ENCODE data around the gene LIPC. TPM values are rescaled to one million over a fixed set of nuclear protein-coding genes. Genes with fewer than 3 reads are reported as not detected.

Gene LIPC
- total and polyA plus RNA-seq, 2 experiments from 2014 or later, result 0.43 to 0.63 TPM

GRCh38 chr15:58616171-58616570, 184.4 kb downstream of the LIPC start:
- Histone ChIP-seq H3K27ac (no peak overlapping the region), H4K20me1 (ENCODE audit: insufficient read depth) (no peaks in the 10 kb centered on the region), H3K4me2 (ENCODE audit: unreplicated experiment) (no peak overlapping the region), H3K9ac (no peak overlapping the region), H2AFZ (no peak overlapping the region), H3K79me2 (ENCODE audit: insufficient read depth) (peaks cover 76% of the 10 kb centered on the region), H3K9me2 (ENCODE audit: insufficient read depth) (no peaks in the 10 kb centered on the region), H3K9me3 (ENCODE audit: low read depth) (no peaks in the 10 kb centered on the region), H3K27me3 (replicated peaks; ENCODE audit: insufficient read depth) (no peaks in the 10 kb centered on the region), H3F3A (ENCODE audit: insufficient read depth) (peaks cover 12% of the 10 kb centered on the region; the same call in 1 of the 2 replicates), H3K4me1 (ENCODE audit: insufficient read depth) (no peaks in the 10 kb centered on the region), H3K36me3 (ENCODE audit: low read depth) (peaks cover 41% of the 10 kb centered on the region), H3K4me3 (no peak overlapping the region)
- WGBS, 2 experiments (ENCODE audit: low coverage in 1 of 2, low lambda C conversion rate in 2 of 2, missing lambda C conversion rate in 2 of 2), result 61 to 76% methylated on average over 1 of the region's 1 CpG
- in situ Hi-C loops (cut with MboI), result no loop called here
- no peak for DNase-seq
- TF ChIP-seq EZH2 (IDR thresholded peaks at IDR 0.05; ENCODE audit: insufficient read depth, poor library complexity, severe bottlenecking), result no peak
- TF ChIP-seq EZH2phosphoT487 (IDR thresholded peaks at IDR 0.05; ENCODE audit: insufficient read depth, low read depth), result no peak

Small RNA genes within 50 kb of the gene (small RNA-seq; reads per million reads assigned to genes)
- not detected for gene AC084781.2 (ENCODE audit: low read depth, low replicate concordance)

Data from GM23248 (cell line).